NCI-H2029 treated with DMSO at 0.1 percent for 48 hours (cell line): ENCODE data around the gene ZNF536.

Experiments used
- DNase-seq: peaks from one replicate; lab custom pipeline; 2025; lab: John Stamatoyannopoulos, UW

The ZNF536 gene

GRCh38 chr19:30606114-30607050, 234.2 kb downstream of the ZNF536 start:
- DNase-seq: no peak
